DMS 273 (cell line): ENCODE measurements around the gene SLC7A4.
A peak's percentile ranks its signal among the peaks of the same experiment; 100 is the strongest.
"Not testable (repeated sequence)": the region's sequence is repeated elsewhere in the genome, so short reads cannot be mapped to it uniquely, and the experiment has no call there.

ENCODE experiments used
- DNase-seq: peaks from one replicate; lab custom pipeline; 2025; ENCODE audit not compliant: unreplicated experiment; lab: John Stamatoyannopoulos, UW

The SLC7A4 gene

GRCh38 chr22:21022955-21023614 lies 9.3 kb downstream of the SLC7A4 start:
- DNase-seq: no peak

- no peak for DNase-seq
Observed at GRCh38 chr22:21022507-21022906, 9.9 kb downstream of the SLC7A4 start.

DNA sequence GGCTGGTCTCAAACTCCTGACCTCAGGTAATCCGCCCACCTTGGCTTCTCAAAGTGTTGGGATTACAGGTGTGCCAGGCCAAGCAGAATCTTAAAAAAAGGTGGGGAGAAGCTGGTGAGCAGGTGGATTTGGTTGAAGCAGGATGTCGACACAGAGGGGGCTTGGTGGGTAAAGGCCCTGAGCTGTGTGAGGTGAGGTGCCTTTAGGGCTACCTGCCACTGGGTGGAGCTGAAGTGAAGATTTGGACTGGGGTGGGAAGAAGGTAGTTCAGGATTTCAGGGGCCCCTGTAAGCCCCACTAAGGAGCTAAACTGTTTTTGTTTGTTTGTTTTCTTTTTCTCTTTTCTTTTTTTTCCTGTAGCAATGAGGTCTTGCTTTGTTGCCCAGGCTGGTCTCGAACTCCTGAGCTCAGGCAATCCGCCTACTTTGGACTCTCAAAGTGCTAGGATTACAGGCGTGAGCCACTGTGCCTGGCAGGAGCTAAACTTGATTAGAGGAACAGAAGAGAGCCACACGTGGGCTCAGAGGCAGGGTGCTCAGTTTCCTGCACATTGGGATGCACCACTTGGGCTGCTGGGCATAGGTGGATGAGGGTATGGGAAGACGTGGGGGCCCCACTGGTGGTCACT lies 11.4 kb downstream of the SLC7A4 start:
- DNase-seq: peak; percentile 57

DNA sequence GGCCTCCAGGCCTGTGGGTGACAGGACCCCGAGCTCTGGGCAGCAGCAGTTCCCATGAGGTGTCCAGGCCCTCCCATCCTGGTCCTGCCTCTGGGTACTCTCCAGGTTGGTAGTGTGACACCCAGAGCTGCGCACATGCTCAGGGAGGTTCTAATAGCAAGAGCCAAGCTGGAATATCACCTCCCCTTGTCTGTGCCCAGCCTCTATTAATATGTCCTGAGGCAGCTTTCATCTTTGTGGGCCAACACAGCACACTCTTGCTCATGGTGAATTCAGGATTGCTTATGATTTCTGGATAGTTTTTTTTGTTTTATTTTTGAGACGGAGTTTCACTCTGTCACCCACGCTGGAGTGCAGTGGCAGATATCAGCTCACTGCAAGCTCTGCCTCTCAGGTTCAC lies 14.0 kb downstream of the SLC7A4 start:
- DNase-seq: no peak

DNA sequence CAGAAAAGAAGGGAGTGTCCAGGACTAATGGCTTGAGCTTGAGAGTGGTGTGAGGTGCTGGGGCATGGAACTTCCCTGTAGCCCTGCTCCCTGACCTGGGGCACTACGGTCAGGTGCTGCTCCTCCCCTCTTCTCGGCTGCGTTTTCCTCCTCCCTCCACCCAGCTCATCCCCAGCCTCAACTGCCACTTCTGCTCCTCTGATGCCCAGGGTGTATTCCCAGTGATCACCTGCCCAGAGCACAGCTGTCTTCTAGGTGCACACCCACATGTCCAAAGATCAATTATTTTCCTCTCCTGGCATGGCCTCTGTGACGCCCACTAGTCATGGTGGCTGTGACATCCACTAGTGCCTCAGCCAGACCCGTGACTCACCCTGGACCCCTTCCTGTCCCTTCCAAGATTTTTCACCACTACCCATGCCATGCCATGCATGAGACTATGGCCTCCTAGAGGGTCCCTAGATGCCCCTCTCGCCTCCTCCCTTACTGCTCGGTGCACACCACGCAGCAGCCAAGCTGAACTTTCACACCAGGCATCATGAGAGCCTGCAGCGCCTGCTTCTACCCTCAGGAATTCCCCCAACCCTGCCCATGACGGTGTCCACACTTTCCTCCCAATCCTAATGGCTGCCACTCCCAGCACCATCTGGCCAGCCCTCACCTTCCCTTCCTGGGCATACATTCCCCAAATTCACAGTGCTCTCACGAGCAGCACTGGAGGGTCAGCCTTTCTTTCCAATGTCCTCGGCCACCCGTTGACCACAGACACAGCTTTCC lies 15.5 kb downstream of the SLC7A4 start:
- DNase-seq: no peak

- DNase-seq: no peak
Observed at GRCh38 chr22:21015466-21016006, 16.8 kb downstream of the SLC7A4 start.

DNA sequence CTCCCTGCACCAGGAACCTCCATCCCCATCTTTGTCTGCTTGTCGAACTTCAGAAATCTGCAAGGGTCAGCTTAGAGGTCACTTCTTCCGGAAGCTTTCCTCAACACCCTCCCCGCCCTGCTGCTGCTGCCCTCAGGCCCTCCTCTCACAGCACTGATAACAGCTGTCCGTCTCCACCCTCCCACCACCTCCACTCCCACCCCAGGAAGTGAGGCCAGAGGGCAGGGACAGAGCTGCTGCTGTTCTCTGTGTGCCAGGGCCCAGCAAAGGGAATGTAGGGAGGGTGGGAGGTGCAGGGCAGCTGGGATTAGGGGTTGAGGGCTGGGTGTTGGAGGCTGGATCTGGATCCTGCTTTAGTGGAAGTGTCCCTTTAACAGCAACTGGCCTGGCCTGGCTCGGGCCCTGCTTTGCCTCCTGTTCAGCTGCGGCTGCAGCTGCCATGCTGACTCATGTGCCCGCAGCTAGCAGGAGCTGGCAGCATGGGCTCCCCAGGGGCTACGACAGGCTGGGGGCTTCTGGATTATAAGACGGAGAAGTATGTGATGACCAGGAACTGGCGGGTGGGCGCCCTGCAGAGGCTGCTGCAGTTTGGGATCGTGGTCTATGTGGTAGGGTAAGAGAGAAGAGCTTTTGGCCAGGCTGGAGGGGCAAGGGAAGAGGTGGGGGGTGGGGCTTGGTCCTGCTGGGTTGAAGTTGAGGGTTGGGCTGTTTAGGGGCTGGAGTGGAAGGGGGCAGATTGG lies 17.5 kb downstream of the SLC7A4 start, which contains the start of gene P2RX6:
Gene P2RX6, plus strand, starts transcription at position 440 of the 740 bp plus-strand sequence. Its CDS starts 10 bp downstream, at position 450.
- peak; percentile 81 for DNase-seq

DNA sequence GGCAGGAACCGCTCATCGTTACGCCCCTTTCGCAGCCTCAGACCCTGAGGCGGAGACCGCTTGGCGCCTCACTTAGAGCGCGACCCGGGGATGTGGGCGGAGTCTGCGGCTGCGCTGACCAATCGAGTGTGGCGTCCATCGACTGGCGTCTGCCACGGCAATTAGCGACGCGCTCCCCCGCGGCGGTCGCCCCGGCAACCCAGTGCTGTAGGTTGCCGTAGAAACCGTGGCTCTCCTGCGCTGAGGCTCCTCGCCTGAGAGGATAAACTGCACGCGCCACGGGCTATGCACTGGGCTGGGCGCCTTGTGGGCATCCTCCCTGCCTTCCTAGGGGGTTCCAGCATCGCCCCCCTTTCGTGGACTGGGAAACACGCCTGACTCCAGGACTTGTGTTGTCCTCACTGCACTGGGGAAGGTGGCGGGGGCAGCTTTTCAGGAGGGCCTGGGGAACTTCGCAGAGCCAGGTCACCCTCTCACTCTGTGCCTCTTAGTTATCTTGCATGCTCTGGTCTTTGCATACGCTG lies 18.1 kb downstream of the SLC7A4 start:
- DNase-seq: peak; percentile 98

- no peak for DNase-seq
Observed at GRCh38 chr22:21013657-21014201, 18.6 kb downstream of the SLC7A4 start.

- DNase-seq: peak; percentile 80
Observed at GRCh38 chr22:21012446-21013407, 19.6 kb downstream of the SLC7A4 start.

DNA sequence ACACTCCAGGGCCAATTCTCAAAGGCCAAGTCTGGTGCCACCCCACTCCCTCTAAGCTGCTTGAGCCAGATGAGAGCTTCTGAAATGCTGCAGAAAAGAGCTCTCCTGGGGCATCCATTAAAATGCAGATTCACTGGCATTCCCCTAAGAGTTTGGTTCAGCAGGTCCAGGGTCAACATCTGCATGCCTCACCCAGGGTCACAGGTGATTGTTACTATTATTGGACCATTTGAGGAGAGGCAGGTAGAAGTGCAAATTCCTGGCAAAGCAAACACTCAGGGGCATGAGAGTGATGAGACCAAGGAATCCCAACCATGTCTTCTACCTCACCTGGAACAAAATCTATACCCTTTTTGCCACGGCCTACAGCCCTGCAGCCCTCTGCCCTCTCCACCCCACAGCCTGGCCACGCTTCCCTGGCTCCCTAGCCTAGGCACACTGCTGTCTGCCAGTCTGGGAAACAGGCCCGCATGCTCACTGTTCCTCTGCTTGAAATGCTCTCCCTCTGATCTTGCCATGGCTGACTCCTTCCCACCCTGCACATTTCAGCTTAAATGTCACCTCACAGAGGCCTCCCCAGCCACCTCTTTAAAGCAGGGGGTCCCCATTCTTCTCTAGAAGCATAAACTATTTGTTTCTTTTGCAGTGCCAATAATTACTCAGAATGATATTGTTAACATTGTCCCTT lies 21.8 kb downstream of the SLC7A4 start:
- DNase-seq: no peak

DNA sequence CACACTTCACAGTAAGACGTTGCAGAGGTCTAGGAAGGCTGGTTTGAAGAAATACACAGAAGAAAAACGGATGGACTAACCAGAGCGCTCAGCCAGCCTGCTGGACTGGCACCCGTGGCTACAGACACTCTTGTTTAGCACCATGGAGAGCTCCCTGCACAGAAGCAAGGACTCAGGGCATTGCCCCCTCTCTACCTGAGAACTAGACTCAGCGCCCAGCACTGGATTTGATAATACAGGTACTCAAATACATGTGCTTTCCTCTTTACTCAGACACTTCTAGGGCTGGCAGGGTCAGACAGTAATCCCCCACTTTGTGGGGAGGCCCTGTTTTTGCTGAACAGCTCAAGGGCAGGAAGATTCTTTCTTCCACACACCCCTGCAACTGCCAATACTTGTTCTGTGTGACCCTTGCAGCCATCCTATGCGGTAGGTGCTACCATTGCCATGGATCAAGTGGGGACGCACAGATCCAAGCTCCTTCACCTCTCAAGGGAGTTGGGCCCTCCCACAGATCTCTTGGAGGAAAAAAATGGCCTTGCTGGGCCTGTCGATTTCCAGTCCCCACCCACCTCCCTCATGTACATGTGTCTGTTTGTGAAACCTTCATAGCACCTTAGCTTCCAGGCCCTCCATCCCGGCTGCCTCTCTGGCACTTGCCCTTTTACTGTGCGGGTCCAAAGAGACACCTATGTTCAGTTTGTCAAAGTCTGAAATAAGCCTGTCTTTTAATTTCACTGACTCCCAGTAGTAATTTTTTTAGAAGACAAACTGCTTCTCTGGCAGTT lies 22.5 kb downstream of the SLC7A4 start:
- DNase-seq: no peak

DNA sequence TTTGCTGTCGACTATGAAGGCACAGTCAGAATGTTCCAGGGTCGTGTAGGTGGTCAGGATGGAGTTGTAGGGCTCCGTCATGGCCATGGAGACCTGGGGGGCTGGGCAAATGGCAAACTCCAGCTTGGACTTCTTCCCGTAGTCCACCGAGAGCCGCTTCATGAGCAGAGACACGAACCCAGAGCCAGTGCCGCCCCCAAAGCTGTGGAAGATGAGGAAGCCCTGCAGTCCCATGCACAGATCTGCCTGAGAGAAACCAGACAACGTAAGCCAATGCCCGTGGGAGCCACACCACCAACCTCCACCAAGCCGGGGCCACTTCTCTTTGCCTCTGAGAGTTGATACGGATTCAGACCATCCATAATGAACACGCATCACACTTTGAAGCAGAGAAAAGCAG lies 23.2 kb downstream of the SLC7A4 start:
- DNase-seq: not testable (repeated sequence)

- DNase-seq: peak; percentile 38
Observed at GRCh38 chr22:21003782-21004181, 28.6 kb downstream of the SLC7A4 start.

- peak; percentile 96 for DNase-seq
Observed at GRCh38 chr22:21001601-21002325, 30.6 kb downstream of the SLC7A4 start, which contains the start of gene THAP7. THAP7 (minus strand) TSS chr22:21002118; CDS start chr22:21001911, 207 bp downstream.

- DNase-seq: no peak
Observed at GRCh38 chr22:21000987-21001600, 31.3 kb downstream of the SLC7A4 start.
